Osteocyte (in vitro differentiated cells): ENCODE measurements around the gene SNX12. TPM values are rescaled to one million over a fixed set of nuclear protein-coding genes. Genes with fewer than 3 reads are reported as not detected.
"Not testable (repeated sequence)": the region's sequence is repeated elsewhere in the genome, so short reads cannot be mapped to it uniquely, and the experiment has no call there.

Experiments used
- DNase-seq: peaks from one replicate; pipeline ENCODE4 v3.0.0; 2021; ENCODE audit warnings: mixed read lengths; ENCODE audit not compliant: unreplicated experiment; ENCODE audit errors: extremely low spot score
- H3K27ac Mint-ChIP-seq: one replicate; pipeline ENCODE4 v1.8.0; 2021; ENCODE audit warnings: mild to moderate bottlenecking, mixed read lengths; ENCODE audit not compliant: unreplicated experiment
- H3K27me3 Mint-ChIP-seq: one replicate; pipeline ENCODE4 v1.8.0; 2021; ENCODE audit warnings: mixed read lengths; ENCODE audit not compliant: unreplicated experiment
- H3K36me3 Mint-ChIP-seq: one replicate; pipeline ENCODE4 v1.8.0; 2021; ENCODE audit warnings: mixed read lengths; ENCODE audit not compliant: unreplicated experiment
- H3K4me1 Mint-ChIP-seq: one replicate; pipeline ENCODE4 v1.8.0; 2021; ENCODE audit warnings: mixed read lengths; ENCODE audit not compliant: unreplicated experiment
- H3K4me3 Mint-ChIP-seq: one replicate; pipeline ENCODE4 v1.8.0; 2021; ENCODE audit warnings: mild to moderate bottlenecking, moderate library complexity, mixed read lengths; ENCODE audit not compliant: unreplicated experiment
- H3K9me3 Mint-ChIP-seq: one replicate; pipeline ENCODE4 v1.8.0; 2021; ENCODE audit warnings: mixed read lengths; ENCODE audit not compliant: unreplicated experiment
- CTCF ChIP-seq: fragments of 200-600 bp; sonication (generic); IDR thresholded peaks from 2 replicates; pipeline ENCODE4 v1.5.0; 2021; ENCODE audit warnings: antibody characterized with exemption, mild to moderate bottlenecking, moderate library complexity
- total RNA-seq: library from RNA; stranded (reverse); gene quantifications from 2 replicates; pipeline ENCODE4 v1.2.1, GENCODE V29; 2021

SNX12 gene
- total RNA-seq, 1 donor from 2014 or later = 64.0 TPM

GRCh38 chrX:71060127-71060526 lies 8.0 kb downstream of the SNX12 start:
- no peaks in the 10 kb centered on the region for H3K27me3 Mint-ChIP-seq
- H3K36me3 Mint-ChIP-seq = peaks cover 15% of the 10 kb centered on the region

DNA sequence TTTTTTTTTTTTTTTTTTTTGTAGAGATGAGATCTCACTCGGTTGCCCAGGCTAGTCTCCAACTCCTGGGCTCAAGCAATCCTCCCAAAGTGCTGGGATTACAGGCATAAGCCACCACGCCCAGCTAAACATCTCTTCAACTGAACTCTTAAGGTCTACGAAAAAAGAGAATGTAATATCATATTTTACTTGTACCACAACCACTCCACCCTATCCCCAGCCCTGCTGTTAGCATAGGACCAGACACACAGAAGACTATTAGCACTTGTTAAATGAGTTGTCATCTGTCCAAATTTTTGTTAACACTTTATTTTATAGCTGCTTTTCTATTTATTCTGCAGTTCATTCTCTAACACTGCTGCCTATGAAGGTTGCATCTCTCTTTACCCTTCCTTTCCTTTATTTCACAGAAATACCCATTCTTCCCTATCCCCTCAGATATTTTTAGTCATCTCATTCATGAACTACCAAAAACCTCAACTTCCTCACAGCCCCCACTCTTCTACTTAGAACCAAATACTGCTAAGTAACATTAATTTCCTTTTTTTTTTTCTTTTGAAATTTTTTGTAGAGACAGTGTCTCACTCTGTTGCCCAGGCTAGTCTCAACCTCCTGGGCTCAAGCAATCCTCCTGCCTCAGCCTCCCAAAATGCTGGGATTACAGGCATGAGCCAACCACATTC lies 10.1 kb downstream of the SNX12 start:
- DNase-seq = no peak
- Mint-ChIP-seq H3K4me3 (no peak overlapping the region), H3K4me1 (no peaks in the 10 kb centered on the region), H3K9me3 (peaks cover 5% of the 10 kb centered on the region), H3K36me3 (peaks cover 15% of the 10 kb centered on the region), H3K27me3 (no peaks in the 10 kb centered on the region), H3K27ac (no peak overlapping the region)
- TF ChIP-seq CTCF = no peak

More at GRCh38 chrX:71060127-71060526, 8.0 kb downstream of the SNX12 start:
- Mint-ChIP-seq H3K4me1 (no peaks in the 10 kb centered on the region), H3K9me3 (peaks cover 8% of the 10 kb centered on the region), H3K27ac (no peak overlapping the region), H3K4me3 (no peak overlapping the region)
- TF ChIP-seq CTCF = no peak
- no peak for DNase-seq

GRCh38 chrX:71056867-71057266 lies 11.3 kb downstream of the SNX12 start:
- DNase-seq = no peak
- H3K9me3 Mint-ChIP-seq = peaks cover 5% of the 10 kb centered on the region
- no peaks in the 10 kb centered on the region for H3K4me1 Mint-ChIP-seq
- H3K4me3 Mint-ChIP-seq = no peak overlapping the region
- H3K27me3 Mint-ChIP-seq = no peaks in the 10 kb centered on the region
- H3K36me3 Mint-ChIP-seq = peaks cover 14% of the 10 kb centered on the region
- H3K27ac Mint-ChIP-seq = peak overlapping the region; percentile 52
- no peak for TF ChIP-seq CTCF

DNA sequence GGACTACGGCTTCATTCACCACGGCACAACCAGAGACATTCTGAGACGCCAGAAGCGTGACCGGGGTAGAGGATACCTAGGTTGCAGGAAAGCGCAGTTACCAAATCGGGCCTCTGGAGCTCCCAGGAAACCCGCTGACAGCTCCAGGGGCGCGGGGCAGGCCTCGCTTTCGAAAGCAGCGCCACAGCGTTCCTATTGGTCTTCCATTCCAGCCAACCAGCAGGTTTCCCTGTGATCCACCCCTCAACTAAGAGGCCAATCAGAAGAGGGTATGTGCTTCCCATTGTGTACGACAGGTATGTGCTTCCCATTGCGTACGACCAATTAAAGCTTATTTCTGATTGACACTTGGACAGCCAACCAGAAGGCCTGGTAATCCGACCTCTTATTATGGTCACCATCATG lies 14.9 kb downstream of the SNX12 start:
- peaks cover 3% of the 10 kb centered on the region for H3K9me3 Mint-ChIP-seq
- no peak overlapping the region for H3K27ac Mint-ChIP-seq
- no peaks in the 10 kb centered on the region for H3K27me3 Mint-ChIP-seq
- peaks cover 10% of the 10 kb centered on the region for H3K36me3 Mint-ChIP-seq
- H3K4me1 Mint-ChIP-seq = no peaks in the 10 kb centered on the region
- H3K4me3 Mint-ChIP-seq = no peak overlapping the region
- DNase-seq = no peak
- no peak for TF ChIP-seq CTCF

- H3K4me1 Mint-ChIP-seq = no peaks in the 10 kb centered on the region
- DNase-seq = no peak
- H3K4me3 Mint-ChIP-seq = no peak overlapping the region
- no peaks in the 10 kb centered on the region for H3K27me3 Mint-ChIP-seq
- H3K36me3 Mint-ChIP-seq = peaks cover 8% of the 10 kb centered on the region
- H3K27ac Mint-ChIP-seq = no peak overlapping the region
- no peaks in the 10 kb centered on the region for H3K9me3 Mint-ChIP-seq
- TF ChIP-seq CTCF = no peak
Observed at GRCh38 chrX:71052721-71053120, 15.4 kb downstream of the SNX12 start.

- H3K4me3 Mint-ChIP-seq, DNase-seq, H3K27me3 Mint-ChIP-seq, H3K4me1 Mint-ChIP-seq, H3K9me3 Mint-ChIP-seq, H3K27ac Mint-ChIP-seq: not testable (repeated sequence)
- peaks cover 10% of the 10 kb centered on the region for H3K36me3 Mint-ChIP-seq
Observed at GRCh38 chrX:71047891-71048290, 20.2 kb downstream of the SNX12 start.
